Right hindlimb (tissue), 1 donor: ENCODE results near the gene AIP.

ENCODE experiments used
- DNase-seq: peaks from one replicate; pipeline ENCODE4 v3.0.0-alpha.2; 2018

The AIP gene

DNA sequence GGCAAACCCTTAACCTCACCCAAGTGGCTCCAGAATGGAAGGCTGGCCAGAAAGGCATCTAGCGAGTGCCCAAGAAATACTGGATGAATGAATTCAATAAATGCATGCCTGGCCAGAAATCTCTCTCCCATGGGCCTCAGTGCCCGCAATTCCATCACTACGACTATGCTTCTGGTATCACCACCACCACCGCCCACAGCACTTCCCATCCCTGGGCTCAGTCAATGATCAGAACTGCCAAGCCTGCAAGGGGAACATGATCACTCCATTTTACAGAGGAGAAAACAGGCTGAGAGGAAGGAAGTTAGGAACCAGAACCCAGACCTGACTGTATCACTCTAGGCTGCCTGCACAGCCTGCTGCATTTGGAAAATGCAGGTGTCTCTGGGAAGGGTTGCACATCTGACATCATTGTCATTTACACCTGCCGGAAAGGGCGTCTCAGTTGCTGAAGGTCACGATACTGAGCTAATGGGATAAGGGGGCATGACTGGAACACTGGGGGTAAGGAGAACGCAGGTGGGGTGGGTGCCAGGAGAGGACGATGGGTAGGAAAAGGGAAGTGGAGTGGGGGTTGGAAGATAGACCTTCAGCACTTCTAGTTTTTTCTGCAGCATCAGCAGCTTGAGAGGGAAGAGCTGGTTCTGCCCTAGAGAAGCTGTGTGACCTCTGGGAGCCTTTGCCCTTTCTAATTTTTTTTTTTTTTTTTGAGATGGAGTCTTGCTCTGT, 33.5 kb upstream of the AIP start:
- peak; percentile 12 for DNase-seq

DNA sequence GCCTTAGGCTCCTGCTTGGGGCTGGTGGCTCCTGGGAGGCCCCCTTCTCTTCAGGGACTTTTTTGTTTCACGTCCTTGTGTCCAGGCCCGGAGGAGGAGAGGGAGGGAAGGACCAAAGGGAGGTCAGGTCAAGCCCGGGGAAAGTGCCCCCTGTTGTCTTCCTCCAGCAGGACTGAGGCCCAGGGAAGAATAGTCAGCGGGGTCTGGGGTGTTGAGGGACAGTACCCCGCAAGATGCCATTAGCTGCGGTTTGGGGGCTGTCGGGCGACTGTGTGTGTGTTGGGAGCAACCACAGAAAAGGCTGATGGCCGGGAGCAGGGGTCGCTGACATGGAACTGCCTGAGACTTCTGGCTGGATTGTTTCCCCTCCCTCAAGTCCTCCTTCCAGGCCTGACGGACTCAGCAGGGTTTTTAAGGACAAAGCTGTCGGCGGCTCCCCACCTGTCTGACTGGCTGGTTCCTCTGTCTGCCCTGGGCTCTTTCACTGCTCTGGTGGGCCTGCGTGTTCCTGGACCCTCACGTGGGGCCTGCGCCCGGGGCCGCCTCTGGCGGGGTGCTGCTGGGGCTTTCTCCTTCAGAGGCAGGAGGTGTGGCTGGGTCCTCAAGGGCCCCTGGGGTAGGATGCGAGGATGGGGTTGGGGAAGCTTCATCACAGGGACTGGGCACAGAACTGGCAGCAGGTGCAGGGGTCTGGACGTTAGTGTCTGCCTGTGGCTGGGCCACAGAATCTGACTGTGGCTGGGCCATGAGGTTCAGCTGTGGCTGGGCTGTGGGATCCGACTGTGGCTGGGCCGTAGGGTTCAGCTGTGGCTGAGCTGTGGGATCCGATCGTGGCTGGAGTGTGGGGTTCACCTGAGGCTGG, 31.8 kb upstream of the AIP start:
- DNase-seq, result peak; percentile 14

DNA sequence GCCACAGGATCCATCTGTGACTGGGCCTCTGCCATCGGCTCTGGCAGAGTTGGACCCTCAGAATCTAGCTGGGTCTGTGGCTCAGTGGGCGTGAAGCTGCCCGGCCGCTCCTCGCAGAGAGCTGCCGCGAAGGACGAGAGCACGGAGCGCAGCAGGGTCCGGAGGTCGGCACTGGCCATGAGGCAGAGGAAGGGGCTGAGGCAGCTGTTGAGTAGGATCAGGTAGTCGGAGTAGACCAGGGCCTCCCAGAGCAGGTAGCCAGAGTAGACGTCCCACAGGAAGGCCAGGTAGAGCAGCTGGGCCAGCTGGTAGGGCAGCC, 31.2 kb upstream of the AIP start:
- DNase-seq, result peak; percentile 14

DNA sequence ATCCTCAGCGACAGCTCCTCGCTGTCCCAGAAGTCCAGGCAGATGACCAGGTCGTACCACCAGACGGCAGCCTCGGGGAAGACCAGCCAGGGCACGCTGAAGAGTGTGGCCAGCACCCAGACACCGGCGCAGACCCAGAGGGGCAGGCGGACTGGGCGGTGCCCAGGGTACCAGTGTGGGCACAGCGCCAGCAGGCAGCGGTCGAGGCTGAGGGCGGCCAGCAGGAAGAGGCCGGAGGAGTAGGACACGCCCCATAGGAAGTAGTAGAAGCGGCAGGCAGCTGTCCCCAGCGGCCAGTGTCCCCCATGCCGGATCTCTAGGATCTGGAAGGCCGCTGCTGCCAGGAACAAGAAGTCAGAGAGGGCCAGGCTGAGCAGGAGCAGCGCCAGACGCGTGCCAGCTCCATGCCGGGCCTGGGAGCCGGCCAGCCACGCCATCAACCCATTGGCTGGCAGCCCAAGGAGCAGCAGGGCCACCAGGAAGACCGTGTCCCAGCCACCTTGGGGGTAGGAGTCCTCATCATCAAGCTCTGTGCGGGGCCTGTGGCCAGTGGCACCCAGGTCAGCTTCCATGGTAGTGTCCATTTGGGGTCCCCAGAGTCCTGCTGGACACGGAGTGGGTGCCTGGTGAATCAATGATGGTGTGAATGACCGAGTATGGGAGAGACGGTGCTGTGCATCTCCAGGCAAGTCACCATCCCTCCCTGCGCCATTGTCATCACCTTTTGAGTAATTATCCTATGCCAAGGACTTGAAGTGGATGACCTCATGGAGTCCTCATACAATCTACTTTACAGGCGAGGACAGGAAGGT, 30.5 kb upstream of the AIP start, which contains the start of gene GPR152:
GPR152 (minus strand) TSS at position 589 of the 812 bp plus-strand sequence; CDS start at position 584, 5 bp downstream.
- DNase-seq, result peak; percentile 22

DNA sequence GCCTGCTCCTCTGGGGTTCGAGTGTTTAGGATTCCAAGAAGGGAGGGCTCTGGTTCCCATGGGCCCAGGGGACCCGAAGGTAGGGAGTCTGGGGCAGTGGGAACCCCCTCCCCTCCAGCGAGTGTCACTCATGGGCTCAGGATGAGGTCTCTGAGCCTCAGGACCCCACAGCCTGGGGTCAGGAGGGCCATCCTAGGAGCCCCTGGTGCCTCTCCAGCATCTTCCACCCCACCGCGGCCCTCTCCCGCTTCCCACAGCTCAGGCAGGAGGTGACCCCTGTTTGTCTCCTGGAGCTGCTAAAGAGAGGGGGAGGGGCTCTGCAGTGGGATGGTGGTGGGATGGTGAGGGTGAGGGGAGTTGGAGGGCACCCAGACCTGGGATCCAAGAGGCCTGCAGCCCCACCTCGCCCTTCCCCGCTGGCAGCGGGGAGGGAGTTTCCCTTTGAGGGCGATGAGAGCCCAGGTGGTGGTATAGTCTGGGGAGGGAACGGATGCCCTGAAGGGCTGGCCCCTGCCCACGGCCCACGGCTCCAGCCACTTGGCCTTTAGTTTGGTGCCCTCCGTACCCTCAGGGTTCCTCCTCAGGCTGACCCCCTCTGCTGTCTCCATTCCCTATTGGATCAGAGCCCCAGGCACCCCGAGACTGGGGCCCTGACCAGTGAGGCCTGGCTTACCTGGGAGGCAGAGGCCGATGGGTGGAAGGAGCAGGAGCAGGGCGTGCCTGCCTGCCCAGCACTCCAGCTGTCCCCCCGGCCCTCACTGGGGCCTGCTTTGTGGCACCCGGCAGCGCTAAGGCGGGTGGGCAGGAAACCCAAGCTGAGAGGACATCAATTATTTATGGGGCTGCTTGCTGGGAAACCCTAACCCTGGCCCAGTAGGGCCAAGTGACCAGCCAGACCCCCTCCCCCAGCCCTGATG, 28.8 kb upstream of the AIP start:
- DNase-seq, result peak; percentile 15

DNA sequence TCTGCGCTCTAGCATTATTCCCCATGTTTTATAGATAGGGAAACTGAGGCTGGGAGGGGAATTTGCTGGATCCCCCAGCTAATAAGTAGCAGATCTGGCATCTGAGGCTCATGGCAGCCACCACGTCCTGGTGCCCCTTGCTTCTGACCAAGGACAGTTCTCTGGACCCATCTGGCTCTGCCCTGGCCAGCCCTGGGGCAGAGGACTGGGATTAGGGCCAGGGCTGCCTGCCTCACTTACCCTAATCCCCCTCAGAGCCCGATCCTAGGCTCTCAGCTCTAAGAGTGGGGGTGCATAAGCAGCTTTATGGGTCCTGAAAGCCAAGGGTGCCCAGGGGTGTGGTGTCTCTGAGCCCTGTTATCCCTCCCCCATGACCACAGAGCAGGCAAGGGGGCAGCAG, 27.8 kb upstream of the AIP start, which contains the start of gene CABP4:
CABP4 (plus strand) TSS at position 301 of the 400 bp plus-strand sequence; CDS start at position 371, 70 bp downstream.
- no peak for DNase-seq

DNA sequence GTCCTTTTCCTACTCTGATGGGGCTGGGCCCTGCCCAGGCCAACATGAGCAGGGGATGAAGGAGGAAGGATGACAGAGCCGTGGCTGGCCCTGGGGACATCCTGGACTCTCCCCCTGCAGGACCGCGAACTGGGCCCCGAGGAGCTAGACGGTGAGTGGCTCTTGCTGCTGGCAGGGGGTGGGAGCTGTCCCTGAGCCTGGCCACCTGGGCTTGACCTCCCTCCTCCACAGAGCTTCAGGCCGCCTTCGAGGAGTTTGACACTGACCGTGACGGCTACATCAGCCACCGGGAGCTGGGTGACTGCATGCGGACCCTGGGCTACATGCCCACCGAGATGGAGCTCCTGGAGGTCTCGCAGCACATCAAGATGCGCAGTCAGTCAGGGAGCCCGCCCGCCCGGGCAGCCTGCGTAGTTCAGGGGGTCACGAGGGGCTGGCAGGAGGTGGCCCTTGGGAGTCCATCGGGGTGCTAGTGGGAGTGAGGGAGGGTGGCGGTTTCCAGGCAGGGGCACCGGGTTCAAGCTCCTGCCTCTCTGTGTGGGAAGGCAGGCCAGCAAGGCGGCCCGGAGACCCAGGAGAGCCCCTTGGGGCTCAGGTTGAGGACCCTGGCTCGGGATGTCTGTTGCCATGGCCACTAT, 26.6 kb upstream of the AIP start:
- DNase-seq, result peak; percentile 14

DNA sequence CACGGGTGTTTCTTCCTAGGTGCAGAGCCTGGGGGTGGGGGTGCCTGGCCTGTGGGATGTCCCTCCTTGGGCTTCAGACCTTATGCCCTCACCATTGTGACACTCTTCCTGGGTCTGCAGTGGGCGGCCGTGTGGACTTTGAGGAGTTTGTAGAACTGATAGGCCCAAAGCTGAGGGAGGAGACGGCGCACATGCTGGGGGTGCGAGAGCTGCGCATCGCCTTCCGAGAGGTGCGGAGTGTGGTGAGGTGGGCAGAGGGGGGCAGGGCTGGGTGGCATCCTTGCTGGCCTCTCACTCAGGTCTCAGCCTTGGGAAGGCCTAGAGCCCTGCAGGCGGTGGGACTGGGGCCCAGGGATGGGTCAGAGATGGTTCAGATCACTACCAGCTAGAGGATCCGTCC, 25.4 kb upstream of the AIP start:
- DNase-seq, result no peak

DNA sequence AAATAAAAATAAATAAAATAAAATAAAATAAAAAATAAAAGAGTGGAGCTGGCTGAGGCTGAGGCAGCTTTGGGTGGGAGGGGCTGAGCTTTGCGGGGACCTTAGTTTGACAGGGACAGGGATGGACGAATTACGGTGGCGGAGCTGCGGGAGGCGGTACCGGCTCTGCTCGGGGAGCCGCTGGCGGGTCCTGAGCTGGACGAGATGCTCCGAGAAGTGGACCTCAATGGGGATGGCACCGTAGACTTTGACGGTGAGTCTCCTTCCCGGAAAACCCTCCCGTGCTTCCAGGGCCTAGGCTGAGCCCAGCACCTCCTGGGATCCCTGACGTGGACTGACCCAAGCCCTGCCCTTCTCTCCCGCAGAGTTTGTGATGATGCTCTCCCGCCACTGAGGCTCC, 24.6 kb upstream of the AIP start:
- no peak for DNase-seq

DNA sequence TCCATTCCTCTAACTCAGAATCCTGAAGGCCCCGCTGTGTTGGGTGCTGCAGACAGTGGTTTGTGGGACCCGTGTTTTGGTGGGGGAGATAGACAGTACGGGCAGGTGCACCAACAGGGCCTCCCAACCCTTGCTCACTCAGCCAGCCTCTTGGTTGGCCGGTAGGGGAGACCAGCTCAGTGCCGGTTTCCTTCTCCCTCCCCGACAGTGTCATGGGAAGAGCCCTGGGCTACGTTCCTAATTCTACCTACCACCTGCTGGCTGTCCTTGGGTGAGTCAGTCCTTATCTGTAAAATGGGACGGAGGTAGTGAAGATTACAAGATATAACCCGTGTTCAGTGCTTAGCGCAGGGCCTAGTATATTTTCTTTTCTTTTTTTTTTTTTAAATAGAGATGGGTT, 19.6 kb upstream of the AIP start:
- DNase-seq, result no peak

DNA sequence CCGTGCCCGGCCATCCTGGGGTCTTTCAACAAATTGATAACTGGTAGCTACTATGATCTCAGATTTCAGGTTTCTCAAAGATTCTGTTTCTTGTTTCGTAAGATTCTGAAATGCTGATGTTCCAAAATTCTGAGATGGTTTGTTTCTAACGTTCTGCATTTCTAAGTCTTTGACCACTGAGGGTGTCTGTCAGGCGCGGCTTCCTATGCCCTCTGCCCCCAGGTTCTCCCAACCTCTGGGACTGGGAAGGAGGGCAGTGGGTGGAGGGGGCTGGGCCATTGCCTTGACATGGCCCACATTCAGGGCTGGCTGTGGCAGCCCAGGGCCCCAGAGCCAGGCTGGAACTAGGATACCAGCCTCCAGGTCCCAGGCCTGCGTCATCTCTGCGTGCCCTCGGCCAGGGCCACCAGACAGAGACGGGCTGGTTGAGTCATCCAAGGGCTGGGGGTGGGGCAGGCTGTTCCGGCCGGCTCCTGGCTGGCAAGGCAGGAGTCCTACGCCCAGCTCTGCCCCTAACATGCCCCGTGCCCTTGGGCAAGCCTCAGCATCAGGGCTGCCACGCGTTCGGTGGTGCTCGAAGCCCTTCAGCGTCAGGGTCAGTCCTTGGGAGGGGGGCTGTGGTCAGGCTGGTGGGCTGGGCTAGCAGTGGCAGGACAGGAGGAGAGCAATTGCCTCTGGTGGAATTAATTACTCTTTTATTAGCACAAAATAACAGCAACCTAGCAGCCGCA, 19.0 kb upstream of the AIP start:
- DNase-seq, result peak; percentile 24

DNA sequence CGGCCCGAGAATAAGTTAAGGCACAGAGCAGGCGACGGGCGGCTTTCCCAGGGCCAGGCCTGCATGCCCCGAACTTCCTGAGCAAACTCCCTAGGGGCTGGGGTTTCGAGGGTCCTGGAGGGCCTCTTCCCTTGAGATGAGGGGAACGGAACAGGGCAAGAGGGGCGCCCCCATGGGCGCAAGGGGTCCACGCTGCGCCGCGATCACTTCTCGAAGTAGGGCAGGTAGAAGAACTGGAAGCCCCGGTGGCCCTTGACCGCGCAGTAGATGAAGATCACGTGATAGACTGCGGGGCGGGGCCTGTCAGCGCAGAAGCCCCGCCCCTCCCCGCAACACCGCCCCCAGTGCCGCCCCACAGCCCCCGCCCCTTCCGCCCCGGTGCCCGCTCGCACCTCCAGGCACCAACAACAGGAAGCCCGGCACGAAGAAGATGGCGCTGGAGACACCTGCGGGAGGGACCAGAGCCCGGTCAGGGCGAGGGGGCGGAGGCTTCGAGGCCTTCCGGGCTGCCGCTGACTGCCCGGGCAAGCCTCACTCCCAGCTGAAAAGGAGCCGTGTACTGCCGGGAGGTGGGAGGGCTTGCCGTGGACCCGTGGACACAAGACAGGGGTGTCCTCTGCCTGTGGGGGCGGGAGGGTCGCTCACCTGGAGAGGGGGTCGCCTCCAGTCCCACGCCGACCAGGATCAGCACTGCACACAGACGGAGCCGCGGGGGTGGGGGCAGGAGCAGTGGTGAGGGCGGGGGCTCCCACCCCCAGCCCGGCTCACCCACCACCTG, 18.2 kb upstream of the AIP start:
- peak; percentile 80 for DNase-seq

DNA sequence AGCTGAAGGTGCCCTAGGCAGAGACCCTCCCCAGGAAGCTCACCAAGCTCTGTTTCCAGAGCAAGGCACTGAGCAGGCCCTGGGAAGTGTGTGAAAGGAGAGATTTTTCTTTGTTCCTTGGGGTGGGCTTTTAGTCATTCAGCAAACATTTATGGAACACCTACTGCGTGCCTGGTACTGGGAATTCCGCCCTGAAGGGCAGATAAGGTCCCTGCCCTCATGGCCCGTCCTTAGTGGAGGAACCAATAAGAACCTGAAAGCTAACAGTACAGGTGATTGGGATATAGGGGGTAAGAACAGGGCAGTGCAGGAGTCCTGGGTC, 17.7 kb upstream of the AIP start:
- no peak for DNase-seq

DNA sequence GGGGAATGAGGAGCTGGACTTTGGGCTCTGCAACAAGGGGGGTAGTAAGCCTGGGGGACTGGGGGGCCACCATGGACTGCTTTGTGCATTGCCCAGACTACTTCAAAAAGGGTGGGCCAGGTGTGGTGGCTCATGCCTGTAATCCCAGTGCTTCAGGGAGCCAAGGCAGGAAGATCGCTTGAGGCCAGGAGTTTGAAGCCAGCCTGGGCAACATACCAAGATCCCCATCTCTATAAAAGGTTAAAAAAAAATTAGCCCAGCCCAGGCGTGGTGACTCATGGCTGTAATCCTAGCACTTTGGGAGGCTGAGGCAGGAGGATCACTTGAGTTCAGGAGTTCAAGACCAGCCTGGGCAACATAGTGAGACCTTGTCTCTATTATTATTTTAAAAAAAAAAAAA, 17.3 kb upstream of the AIP start:
- DNase-seq, result peak; percentile 23

DNA sequence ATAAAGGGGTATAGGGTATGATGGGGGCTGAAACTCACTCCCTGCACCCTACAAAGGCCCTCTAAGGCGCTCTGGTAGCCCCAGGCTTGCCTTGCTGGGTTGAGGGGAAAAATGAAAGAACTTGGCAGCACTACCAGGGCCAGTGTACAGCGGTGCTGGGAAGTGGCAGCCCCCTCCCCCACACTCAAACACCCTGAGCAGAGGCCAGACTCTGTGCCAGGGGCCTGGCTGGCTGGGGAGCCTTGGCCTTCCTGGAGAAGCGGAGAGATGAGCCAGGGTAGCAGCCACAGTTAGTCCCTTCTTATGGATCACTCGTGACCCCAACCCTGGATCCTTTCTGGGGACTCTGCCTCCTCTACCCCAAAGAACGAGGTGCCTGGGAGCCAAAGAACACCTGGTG, 16.5 kb upstream of the AIP start:
- DNase-seq, result peak; percentile 16

DNA sequence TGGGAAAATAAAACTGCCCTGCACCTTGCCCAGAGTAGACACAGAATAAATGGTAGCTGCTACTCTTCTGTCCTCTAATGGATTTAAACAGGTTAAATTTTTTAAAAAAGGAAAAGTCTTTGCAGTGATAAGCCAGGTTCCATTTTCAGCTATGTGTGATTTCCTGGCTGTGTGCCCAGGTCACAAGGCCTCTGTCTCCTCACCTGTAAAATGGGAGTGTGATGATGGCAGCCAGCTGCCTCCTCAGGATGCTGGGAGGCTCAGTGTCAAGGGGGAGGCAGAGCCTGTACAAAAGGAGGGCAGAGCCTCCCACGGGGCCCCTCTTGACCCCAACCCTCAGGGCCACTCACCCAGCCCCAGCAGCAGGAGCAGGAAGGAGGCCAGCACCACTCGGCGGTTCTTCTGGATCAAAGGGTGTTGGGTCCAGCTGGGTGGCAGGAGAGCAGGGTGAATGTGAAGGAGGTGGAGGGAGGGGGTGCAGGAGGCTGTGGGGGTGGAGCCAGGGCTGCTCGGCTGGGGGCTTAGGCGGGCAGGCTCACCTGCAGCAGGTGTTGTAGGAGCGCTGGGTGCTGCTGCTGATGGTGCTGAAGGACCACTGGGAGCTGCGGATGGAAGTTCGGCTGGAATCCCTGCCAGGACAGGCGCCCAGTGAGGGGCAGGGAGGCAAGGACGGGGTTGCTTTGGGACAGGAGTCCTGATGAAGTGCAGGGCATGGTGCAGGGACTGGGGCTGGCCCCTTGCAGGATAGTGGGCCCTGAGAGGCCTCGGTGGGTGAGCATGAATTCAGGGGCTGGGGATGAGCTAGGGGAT, 15.7 kb upstream of the AIP start:
- peak; percentile 17 for DNase-seq

DNA sequence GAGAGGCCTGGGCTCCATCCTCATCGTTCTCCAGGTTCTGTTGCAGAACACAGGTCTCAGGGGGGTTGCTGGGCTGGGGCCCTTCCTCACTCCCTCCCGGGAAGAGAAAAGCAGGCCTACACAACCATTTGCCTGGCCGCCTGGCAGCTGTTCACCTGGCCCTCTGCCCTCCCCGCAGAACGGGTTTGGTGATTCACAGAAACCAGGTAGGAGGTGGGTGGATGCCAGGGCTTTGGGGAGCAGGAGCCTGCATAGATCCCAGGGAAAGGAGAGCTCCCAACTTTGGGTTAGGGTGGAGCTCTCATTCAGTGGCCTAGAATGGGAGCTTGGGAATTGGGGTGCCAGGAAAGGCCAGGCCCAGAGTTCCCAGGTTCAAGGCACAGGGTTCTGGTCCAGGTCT, 14.8 kb upstream of the AIP start:
- peak; percentile 55 for DNase-seq

DNA sequence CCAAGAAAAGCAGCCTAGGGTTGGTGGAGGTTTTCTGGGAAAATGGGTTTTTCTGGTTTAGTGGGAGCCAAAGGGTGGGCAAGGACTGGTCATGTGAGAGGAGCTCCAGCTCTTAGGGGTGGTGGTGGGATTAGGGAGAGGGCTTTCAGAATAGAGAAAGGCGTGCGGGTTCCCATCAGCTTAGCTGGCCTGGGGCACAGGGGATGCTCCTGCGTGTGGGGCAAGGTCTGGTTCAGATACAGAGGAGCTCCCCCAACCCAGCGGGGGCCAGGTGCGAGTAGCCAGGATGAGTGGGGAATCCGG, 14.4 kb upstream of the AIP start:
- no peak for DNase-seq

DNA sequence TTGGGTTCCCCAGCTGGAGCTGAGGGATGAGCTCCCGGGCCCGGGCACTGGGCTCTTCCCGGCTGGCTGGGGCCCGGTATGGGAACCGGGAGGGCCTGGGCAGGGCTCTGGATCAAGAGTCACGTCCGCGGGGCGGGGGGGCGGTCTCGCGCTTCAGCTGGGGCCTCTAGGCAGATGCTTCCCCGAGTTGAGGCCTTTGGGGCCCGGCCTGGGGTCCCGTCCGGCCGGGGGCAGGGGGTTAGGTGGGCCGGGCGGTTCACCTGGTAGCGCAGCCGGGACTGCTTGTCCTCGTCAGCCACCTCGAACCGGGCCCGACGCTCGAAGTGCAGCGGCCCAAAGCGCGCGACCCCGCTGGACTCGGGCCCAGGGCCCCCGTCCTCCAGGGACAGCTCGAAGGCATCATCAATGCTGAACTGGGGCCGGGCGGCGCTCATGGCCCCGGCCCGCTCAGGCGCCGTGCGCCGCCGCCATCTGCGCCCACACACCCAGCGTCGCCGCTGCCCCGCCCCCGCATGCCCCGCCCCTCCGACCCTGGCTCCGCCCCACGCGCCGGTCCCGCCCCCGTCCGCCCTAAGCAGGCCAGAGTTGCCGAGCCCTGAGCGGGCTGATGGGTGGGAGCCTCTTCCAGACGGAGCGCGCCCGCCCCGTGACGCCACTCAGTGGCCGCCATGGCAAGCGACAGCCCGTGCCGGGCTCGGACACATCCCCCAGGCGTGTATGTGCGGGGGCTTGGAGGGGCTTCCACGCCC, 13.9 kb upstream of the AIP start, which contains the start of gene TMEM134:
TMEM134 (minus strand) TSS at position 493 of the 749 bp plus-strand sequence; CDS start at position 434, 59 bp downstream.
- DNase-seq, result peak; percentile 96
